GM21825 (cell line): ENCODE measurements around the gene AKNAD1.

ENCODE experiments used
- ATAC-seq: cut with Tn5 transposase; IDR thresholded peaks from one replicate; pipeline ENCODE4 v1.9.1; 2021; ENCODE audit warnings: mild to moderate bottlenecking, moderate library complexity; ENCODE audit not compliant: unreplicated experiment

Gene AKNAD1

GRCh38 chr1:108830119-108831008 is 26.5 kb downstream of the AKNAD1 start:
- no peak for ATAC-seq

DNA sequence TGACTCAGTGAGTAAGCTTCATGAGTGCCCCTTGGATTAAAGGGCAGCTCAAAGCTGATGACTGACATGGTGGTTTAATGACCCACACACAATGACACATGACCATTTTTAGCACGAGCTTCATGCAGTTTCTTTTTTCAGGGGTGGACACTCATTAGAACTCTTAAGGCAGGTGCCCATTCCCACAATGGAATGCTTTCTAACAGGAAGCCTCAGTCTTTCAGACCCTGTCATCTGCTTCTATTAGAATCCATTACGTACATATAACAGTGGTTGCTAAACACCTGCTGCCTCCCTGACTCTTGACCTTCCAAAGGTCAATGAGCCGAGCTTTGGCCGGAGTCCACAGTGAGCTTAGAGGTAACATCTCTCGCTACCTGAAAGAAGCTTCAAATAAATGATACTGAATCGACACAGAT is 27.4 kb downstream of the AKNAD1 start:
- no peak for ATAC-seq

GRCh38 chr1:108828074-108828961 is 28.6 kb downstream of the AKNAD1 start:
- no peak for ATAC-seq

GRCh38 chr1:108826081-108826635 is 30.7 kb downstream of the AKNAD1 start:
- no peak for ATAC-seq

DNA sequence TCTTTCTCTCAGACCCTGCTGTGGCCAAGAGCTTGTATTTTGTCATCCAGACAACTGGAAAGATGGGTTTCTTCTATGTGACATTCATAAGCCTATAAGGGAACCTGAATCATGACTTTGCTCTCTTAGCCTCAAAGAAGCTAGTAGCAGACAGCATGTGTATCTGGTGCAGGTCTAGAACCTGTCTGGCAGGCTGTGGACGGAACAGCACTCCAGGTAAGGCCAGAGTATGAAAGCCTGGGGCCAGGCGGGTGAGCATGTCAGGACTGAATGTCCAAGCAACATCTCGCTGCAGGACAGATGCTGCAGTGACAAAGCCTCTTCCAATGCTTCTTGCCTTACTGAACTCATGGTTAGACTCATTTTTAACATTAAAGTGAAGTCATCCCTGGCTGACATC is 32.8 kb downstream of the AKNAD1 start:
- ATAC-seq, result no peak

DNA sequence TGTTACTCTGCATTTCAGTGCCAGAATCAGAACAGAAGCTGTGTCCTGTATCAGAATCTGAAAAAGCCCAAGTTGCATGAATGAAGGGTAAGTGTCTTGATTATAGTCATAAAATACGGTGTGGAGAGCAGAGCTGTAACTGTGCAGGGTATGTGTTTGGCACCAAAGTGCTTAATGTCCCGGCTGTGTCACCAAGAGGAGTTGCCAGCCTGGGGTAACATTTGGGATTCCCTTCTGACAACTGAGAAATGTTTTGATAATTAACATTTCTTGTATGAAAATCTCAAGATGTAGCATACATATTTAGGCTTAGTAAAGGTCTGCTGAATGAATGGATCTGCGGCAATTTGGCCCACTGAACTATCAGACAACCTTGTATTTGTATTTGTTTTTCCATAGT is 33.3 kb downstream of the AKNAD1 start:
- no peak for ATAC-seq

GRCh38 chr1:108819878-108820277 is 37.0 kb downstream of the AKNAD1 start:
- ATAC-seq, result no peak

- ATAC-seq, result no peak
Measured at GRCh38 chr1:108817811-108818210, 39.1 kb downstream of the AKNAD1 start.

- ATAC-seq, result no peak
Measured at GRCh38 chr1:108817016-108817415, 39.9 kb downstream of the AKNAD1 start.

DNA sequence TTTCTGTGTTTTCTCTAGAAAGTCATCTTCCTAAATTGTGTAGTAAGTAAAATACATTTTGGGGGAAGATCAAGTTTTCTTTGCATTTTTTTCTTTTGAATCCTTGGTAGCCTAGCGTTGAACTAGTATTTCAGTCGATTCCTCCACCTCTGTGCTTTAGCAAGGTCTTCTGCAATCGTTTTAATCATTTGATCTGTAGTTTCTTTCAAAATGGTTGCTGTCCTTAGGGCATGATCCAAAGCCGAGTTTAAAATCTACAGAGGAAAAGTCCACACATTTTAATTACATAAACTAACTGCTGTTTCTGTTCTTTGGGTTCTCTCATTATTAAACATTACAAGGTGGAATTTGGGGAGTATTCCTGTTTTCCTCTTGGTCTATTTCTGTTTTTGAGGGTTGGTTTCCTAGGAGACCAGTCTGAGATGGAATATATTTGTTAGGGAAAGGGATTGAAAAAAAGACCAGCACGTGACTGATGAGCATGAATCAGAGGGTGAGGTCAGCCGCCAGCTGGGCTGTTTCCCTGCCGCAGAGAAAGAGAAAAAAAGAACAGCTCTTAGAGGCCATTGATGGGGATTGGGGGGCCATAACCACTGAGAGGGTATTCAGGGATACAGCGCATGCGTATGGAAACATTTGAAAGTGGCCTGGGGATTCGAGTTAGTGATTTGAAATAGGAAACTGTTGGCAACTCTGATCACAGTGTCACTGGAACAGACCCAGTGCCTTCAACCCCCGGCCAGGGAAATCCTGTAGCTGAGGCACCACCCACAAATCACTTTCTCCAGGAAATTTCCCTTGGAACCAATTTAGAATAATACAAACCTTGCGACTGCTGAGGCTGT is 40.6 kb downstream of the AKNAD1 start:
- no peak for ATAC-seq

DNA sequence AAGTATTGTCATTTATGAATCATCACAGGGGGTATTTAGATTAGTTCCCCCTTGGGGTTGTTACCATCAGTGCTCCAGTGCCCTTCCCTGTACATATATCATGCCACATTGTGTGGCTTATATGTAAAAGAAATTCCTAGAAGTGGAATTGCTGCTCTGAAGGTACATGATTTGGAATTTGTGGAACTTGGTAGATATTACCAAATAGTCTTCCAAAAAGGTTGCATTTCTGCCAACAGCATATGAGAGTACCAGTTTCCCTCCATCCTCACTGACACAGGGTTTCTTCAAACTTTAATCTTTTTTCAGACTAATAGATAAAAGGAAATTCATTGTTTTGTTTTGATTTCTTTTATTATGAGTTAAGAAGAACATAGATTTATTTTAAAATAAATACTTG is 41.3 kb downstream of the AKNAD1 start:
- ATAC-seq, result no peak

DNA sequence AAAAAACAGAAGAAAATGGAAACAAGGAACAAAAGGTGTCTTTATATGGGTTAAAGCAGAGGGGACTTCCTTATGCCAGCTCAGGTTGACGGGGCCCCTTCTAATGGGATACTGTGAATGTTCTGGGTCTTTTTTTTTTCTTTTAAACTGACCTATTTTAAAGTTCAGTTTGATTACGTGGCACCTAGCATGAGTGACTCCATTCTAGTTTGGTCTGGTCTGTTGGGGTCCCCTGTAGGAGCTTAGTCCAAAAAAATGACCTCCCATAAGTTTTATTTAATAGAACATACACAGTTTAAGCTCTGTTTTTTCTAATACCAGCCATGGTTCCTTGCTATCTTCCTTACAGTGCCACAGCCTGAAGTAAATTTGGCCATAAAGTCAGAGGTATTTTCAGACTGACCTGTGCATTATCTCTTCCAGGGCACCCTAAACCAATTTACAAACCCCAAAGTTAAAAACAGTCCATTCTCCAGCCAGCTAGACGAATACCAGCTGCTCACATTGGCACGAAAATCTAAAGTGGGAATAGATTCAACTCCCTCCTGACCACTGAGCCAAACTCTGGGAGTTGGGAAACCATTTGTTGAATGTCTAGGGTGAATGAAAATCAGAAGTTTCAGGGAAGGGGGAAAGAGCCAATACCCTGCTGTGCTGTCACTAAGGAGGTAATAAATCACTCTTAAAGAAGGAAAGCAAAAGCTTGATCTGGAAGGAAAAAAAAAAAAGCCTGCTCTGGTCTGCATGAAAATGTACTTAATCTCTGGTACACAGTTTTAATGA is 42.4 kb downstream of the AKNAD1 start:
- no peak for ATAC-seq

GRCh38 chr1:108813326-108813725 is 43.6 kb downstream of the AKNAD1 start:
- ATAC-seq, result no peak

DNA sequence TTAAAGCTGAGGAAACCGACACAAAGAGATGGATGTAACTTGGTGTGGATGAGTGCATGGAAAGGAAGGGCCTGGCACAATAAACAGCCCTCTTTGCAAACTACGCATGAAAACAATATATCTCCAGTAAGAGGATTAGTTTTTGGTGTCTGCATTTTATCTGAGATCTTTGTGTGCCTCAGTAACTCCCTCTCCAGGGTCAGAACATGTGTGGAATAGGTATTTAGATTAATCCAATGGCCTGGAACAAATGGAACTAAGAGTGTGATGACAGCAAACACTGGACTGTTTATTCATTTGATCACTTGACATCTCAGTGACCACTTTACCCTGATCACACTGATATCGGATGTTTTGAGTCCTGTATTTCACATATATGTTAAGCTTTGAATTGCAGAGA is 45.3 kb downstream of the AKNAD1 start:
- ATAC-seq, result no peak

DNA sequence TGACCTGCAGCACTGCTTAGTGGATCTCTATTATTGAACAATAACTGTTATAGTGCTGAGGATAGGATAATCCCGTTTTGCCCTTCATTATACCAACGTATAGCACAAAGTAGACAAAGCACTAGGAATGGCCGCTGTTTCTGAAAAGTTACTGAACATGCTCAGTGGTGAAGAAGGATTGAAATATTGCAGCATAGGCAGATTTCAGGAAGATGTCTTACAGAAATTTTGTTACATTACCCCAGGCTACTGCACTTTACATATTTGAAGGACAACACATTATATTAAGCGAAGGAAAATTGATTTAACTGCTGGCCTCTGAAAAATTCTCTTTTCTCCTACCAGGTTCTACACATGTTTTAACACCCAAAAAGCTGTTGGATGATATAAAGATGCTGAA is 48.5 kb downstream of the AKNAD1 start:
- no peak for ATAC-seq

- no peak for ATAC-seq
Measured at GRCh38 chr1:108803548-108803947, 53.3 kb downstream of the AKNAD1 start.

- no peak for ATAC-seq
Measured at GRCh38 chr1:108801101-108801500, 55.8 kb downstream of the AKNAD1 start.

GRCh38 chr1:108799001-108799400 is 57.9 kb downstream of the AKNAD1 start:
- no peak for ATAC-seq

GRCh38 chr1:108792420-108792819 is 64.5 kb downstream of the AKNAD1 start:
- ATAC-seq, result no peak

DNA sequence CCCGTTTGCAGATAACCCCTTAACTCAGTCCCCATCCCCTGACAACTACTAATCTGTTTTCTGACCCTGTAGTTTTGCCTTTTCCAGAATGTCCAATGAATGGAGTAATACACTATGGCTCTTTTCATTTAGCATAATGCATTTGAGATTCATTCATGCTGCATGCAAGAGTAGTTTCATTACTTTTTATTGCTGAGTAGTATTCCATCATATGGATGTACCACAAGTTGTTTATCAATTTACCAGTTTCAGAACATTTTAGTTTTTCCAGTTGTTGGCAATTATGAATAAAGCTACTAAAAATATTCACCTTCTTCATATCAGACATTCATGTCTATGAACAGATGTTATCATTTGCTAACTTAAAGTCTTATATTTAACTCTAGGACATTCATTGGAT is 65.1 kb downstream of the AKNAD1 start:
- no peak for ATAC-seq
